Measurements from ENCODE around the gene CCDC3.

CCDC3 gene

GRCh38 chr10:13006037-13006436 lies 4.5 kb upstream of the CCDC3 start:
- Histone ChIP-seq H3K27me3 (replicated peaks; ENCODE audit: control insufficient read depth, insufficient read depth, low read length) (no peaks in the 10 kb centered on the region; the same call in 1 of the 2 replicates), H3K36me3 (ENCODE audit: control insufficient read depth, insufficient read depth, low read length) (no peaks in the 10 kb centered on the region), H3K4me3 (replicated peaks; ENCODE audit: low read depth, low read length) (no peak overlapping the region)
- no peak for TF ChIP-seq CTCF (IDR thresholded peaks at IDR 0.05; ENCODE audit: insufficient read depth, low read length, poor library complexity, severe bottlenecking)
- no peak for DNase-seq (ENCODE audit: extremely low read depth, insufficient read length)

- no peak for DNase-seq (ENCODE audit: extremely low read depth, insufficient read length)
- Histone ChIP-seq H3K36me3 (ENCODE audit: control insufficient read depth, insufficient read depth, low read length) (no peaks in the 10 kb centered on the region), H3K27me3 (replicated peaks; ENCODE audit: control insufficient read depth, insufficient read depth, low read length) (peaks cover 2% of the 10 kb centered on the region), H3K4me3 (replicated peaks; ENCODE audit: low read depth, low read length) (no peak overlapping the region)
- no peak for TF ChIP-seq CTCF (IDR thresholded peaks at IDR 0.05; ENCODE audit: insufficient read depth, low read length, poor library complexity, severe bottlenecking)
These were observed 2.2 kb upstream of the CCDC3 start for GRCh38 chr10:13003759-13004158.

GRCh38 chr10:13003004-13003403 lies 1.5 kb upstream of the CCDC3 start:
- H3K36me3 ChIP-seq (ENCODE audit: control insufficient read depth, insufficient read depth, low read length), result no peaks in the 10 kb centered on the region
- H3K4me3 ChIP-seq (replicated peaks; ENCODE audit: low read depth, low read length), result no peak overlapping the region
- no peak for DNase-seq (ENCODE audit: extremely low read depth, insufficient read length)
- TF ChIP-seq CTCF (IDR thresholded peaks at IDR 0.05; ENCODE audit: insufficient read depth, low read length, poor library complexity, severe bottlenecking), result no peak
- H3K27me3 ChIP-seq (replicated peaks; ENCODE audit: control insufficient read depth, insufficient read depth, low read length), result peaks cover 2% of the 10 kb centered on the region

GRCh38 chr10:13001887-13002212 lies 337 bp upstream of the CCDC3 start:
- no peak for DNase-seq (ENCODE audit: extremely low read depth, insufficient read length)
- Histone ChIP-seq H3K36me3 (ENCODE audit: control insufficient read depth, insufficient read depth, low read length) (no peaks in the 10 kb centered on the region), H3K4me3 (replicated peaks; ENCODE audit: low read depth, low read length) (no peak overlapping the region), H3K27me3 (replicated peaks; ENCODE audit: control insufficient read depth, insufficient read depth, low read length) (peaks cover 2% of the 10 kb centered on the region)
- TF ChIP-seq CTCF (IDR thresholded peaks at IDR 0.05; ENCODE audit: insufficient read depth, low read length, poor library complexity, severe bottlenecking), result no peak

GRCh38 chr10:13000431-13000830 lies 1.1 kb downstream of the CCDC3 start:
- no peak for DNase-seq (ENCODE audit: extremely low read depth, insufficient read length)
- H3K27me3 ChIP-seq (replicated peaks; ENCODE audit: control insufficient read depth, insufficient read depth, low read length), result peaks cover 2% of the 10 kb centered on the region
- H3K36me3 ChIP-seq (ENCODE audit: control insufficient read depth, insufficient read depth, low read length), result no peaks in the 10 kb centered on the region
- no peak for TF ChIP-seq CTCF (IDR thresholded peaks at IDR 0.05; ENCODE audit: insufficient read depth, low read length, poor library complexity, severe bottlenecking)
- H3K4me3 ChIP-seq (replicated peaks; ENCODE audit: low read depth, low read length), result no peak overlapping the region

- Histone ChIP-seq H3K27me3 (replicated peaks; ENCODE audit: control insufficient read depth, insufficient read depth, low read length) (peaks cover 2% of the 10 kb centered on the region; the same call in 1 of the 2 replicates), H3K4me3 (replicated peaks; ENCODE audit: low read depth, low read length) (no peak overlapping the region), H3K36me3 (ENCODE audit: control insufficient read depth, insufficient read depth, low read length) (no peaks in the 10 kb centered on the region)
- DNase-seq (ENCODE audit: extremely low read depth, insufficient read length), result no peak
- no peak for TF ChIP-seq CTCF (IDR thresholded peaks at IDR 0.05; ENCODE audit: insufficient read depth, low read length, poor library complexity, severe bottlenecking)
These were observed 1.7 kb downstream of the CCDC3 start for GRCh38 chr10:12999849-13000248.
